ENCODE measurements around the gene TPSG1. TPM values are rescaled to one million over a fixed set of nuclear protein-coding genes. Genes with fewer than 3 reads are reported as not detected.

Gene TPSG1
- total and polyA plus RNA-seq, 2 experiments from 2014 or later, result 0.81 TPM; not detected in 1

DNA sequence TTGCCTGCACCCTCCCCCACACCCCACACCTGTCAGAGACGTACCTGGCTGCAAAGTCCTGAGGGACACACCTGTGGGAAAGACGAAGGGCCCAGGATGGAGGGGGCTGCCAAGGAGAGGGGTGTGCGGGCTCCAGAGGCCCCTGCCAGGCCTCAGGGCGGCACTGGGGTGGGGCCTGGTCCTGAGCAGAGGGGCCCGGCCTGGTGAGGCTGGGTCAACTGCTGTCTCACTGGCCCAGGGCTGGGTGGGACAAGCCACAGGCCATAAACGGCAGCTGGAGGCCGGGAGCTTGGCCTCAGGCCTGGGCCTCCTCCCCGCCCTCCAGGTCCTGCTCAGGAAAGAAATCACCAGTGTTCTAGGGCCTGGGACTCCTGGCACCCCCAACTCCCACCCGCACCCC, 510 bp downstream of the TPSG1 start (continued):
- TF ChIP-seq, protein P1, sequence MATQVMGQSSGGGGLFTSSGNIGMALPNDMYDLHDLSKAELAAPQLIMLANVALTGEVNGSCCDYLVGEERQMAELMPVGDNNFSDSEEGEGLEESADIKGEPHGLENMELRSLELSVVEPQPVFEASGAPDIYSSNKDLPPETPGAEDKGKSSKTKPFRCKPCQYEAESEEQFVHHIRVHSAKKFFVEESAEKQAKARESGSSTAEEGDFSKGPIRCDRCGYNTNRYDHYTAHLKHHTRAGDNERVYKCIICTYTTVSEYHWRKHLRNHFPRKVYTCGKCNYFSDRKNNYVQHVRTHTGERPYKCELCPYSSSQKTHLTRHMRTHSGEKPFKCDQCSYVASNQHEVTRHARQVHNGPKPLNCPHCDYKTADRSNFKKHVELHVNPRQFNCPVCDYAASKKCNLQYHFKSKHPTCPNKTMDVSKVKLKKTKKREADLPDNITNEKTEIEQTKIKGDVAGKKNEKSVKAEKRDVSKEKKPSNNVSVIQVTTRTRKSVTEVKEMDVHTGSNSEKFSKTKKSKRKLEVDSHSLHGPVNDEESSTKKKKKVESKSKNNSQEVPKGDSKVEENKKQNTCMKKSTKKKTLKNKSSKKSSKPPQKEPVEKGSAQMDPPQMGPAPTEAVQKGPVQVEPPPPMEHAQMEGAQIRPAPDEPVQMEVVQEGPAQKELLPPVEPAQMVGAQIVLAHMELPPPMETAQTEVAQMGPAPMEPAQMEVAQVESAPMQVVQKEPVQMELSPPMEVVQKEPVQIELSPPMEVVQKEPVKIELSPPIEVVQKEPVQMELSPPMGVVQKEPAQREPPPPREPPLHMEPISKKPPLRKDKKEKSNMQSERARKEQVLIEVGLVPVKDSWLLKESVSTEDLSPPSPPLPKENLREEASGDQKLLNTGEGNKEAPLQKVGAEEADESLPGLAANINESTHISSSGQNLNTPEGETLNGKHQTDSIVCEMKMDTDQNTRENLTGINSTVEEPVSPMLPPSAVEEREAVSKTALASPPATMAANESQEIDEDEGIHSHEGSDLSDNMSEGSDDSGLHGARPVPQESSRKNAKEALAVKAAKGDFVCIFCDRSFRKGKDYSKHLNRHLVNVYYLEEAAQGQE (IDR thresholded peaks at IDR 0.05; ENCODE audit: unreplicated experiment), result no peak
- TF ChIP-seq CREB1 (CRISPR knock-in tag; IDR thresholded peaks at IDR 0.05; ENCODE audit: low read depth) (no peak), JUNB (IDR thresholded peaks at IDR 0.05; ENCODE audit: unreplicated experiment) (no peak)
- TF ChIP-seq, protein P2, sequence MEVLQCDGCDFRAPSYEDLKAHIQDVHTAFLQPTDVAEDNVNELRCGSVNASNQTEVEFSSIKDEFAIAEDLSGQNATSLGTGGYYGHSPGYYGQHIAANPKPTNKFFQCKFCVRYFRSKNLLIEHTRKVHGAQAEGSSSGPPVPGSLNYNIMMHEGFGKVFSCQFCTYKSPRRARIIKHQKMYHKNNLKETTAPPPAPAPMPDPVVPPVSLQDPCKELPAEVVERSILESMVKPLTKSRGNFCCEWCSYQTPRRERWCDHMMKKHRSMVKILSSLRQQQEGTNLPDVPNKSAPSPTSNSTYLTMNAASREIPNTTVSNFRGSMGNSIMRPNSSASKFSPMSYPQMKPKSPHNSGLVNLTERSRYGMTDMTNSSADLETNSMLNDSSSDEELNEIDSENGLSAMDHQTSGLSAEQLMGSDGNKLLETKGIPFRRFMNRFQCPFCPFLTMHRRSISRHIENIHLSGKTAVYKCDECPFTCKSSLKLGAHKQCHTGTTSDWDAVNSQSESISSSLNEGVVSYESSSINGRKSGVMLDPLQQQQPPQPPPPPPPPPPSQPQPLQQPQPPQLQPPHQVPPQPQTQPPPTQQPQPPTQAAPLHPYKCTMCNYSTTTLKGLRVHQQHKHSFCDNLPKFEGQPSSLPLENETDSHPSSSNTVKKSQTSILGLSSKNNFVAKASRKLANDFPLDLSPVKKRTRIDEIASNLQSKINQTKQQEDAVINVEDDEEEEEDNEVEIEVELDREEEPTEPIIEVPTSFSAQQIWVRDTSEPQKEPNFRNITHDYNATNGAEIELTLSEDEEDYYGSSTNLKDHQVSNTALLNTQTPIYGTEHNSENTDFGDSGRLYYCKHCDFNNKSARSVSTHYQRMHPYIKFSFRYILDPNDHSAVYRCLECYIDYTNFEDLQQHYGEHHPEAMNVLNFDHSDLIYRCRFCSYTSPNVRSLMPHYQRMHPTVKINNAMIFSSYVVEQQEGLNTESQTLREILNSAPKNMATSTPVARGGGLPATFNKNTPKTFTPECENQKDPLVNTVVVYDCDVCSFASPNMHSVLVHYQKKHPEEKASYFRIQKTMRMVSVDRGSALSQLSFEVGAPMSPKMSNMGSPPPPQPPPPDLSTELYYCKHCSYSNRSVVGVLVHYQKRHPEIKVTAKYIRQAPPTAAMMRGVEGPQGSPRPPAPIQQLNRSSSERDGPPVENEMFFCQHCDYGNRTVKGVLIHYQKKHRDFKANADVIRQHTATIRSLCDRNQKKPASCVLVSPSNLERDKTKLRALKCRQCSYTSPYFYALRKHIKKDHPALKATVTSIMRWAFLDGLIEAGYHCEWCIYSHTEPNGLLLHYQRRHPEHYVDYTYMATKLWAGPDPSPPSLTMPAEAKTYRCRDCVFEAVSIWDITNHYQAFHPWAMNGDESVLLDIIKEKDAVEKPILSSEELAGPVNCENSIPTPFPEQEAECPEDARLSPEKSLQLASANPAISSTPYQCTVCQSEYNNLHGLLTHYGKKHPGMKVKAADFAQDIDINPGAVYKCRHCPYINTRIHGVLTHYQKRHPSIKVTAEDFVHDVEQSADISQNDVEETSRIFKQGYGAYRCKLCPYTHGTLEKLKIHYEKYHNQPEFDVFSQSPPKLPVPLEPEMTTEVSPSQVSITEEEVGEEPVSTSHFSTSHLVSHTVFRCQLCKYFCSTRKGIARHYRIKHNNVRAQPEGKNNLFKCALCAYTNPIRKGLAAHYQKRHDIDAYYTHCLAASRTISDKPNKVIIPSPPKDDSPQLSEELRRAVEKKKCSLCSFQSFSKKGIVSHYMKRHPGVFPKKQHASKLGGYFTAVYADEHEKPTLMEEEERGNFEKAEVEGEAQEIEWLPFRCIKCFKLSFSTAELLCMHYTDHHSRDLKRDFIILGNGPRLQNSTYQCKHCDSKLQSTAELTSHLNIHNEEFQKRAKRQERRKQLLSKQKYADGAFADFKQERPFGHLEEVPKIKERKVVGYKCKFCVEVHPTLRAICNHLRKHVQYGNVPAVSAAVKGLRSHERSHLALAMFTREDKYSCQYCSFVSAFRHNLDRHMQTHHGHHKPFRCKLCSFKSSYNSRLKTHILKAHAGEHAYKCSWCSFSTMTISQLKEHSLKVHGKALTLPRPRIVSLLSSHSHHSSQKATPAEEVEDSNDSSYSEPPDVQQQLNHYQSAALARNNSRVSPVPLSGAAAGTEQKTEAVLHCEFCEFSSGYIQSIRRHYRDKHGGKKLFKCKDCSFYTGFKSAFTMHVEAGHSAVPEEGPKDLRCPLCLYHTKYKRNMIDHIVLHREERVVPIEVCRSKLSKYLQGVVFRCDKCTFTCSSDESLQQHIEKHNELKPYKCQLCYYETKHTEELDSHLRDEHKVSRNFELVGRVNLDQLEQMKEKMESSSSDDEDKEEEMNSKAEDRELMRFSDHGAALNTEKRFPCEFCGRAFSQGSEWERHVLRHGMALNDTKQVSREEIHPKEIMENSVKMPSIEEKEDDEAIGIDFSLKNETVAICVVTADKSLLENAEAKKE (CRISPR knock-in tag; IDR thresholded peaks at IDR 0.05), result no peak

Measured in GM23338 (cell line).